Peyer's patch (tissue), 4 donors: ENCODE results near the gene PHB1.

Source experiments
- POLR2A ChIP-seq, 2 donors: fragments of 450-650 bp; IDR thresholded peaks; one replicate each; pipeline ENCODE4 v1.5.1; 2017; ENCODE audit warnings: antibody characterized with exemption in 2 of 2, mild to moderate bottlenecking in 2 of 2, moderate library complexity in 2 of 2
- TF ChIP-seq, protein P1 (sequence below), 6 experiments: fragments of 450-650 bp in 4 of 6; fragments of 200-600 bp in 2 of 6; sonication (generic) in 1 of 6; IDR thresholded peaks; one replicate each; pipeline ENCODE4 v1.5.1; 2017 to 2019; ENCODE audit warnings: antibody characterized with exemption in 6 of 6, mild to moderate bottlenecking in 3 of 6, moderate library complexity in 1 of 6

DNA sequence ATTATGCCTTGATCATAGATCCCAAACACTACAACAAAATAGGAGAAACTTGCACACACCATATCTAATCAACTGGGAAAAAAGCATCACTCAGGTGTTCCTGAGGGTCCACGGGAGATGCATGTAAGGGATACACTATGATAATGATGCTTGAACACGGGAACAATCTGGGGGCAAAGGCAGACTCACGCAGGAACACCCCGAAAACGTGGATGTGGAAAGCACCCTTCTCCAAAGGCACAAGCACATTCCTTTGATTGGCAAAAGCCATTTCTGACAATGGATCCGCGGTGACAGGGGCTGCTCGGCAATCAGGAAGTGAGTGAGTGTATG lies 53.9 kb downstream of the PHB1 start:
- TF ChIP-seq, protein P1, sequence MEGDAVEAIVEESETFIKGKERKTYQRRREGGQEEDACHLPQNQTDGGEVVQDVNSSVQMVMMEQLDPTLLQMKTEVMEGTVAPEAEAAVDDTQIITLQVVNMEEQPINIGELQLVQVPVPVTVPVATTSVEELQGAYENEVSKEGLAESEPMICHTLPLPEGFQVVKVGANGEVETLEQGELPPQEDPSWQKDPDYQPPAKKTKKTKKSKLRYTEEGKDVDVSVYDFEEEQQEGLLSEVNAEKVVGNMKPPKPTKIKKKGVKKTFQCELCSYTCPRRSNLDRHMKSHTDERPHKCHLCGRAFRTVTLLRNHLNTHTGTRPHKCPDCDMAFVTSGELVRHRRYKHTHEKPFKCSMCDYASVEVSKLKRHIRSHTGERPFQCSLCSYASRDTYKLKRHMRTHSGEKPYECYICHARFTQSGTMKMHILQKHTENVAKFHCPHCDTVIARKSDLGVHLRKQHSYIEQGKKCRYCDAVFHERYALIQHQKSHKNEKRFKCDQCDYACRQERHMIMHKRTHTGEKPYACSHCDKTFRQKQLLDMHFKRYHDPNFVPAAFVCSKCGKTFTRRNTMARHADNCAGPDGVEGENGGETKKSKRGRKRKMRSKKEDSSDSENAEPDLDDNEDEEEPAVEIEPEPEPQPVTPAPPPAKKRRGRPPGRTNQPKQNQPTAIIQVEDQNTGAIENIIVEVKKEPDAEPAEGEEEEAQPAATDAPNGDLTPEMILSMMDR (IDR thresholded peaks at IDR 0.05): no peak
- no peak for TF ChIP-seq POLR2A (IDR thresholded peaks at IDR 0.05)
